ENCODE data around the gene PCARE.
"Not testable (repeated sequence)": the region's sequence is repeated elsewhere in the genome, so short reads cannot be mapped to it uniquely, and the experiment has no call there.

The PCARE gene

GRCh38 chr2:29074411-29074810, at the start of gene PCARE:
Gene PCARE, minus strand, starts transcription at chr2:29074523. Its CDS starts 262 bp downstream, at chr2:29074261.
- no peak for DNase-seq (ENCODE audit: low read depth)

DNA sequence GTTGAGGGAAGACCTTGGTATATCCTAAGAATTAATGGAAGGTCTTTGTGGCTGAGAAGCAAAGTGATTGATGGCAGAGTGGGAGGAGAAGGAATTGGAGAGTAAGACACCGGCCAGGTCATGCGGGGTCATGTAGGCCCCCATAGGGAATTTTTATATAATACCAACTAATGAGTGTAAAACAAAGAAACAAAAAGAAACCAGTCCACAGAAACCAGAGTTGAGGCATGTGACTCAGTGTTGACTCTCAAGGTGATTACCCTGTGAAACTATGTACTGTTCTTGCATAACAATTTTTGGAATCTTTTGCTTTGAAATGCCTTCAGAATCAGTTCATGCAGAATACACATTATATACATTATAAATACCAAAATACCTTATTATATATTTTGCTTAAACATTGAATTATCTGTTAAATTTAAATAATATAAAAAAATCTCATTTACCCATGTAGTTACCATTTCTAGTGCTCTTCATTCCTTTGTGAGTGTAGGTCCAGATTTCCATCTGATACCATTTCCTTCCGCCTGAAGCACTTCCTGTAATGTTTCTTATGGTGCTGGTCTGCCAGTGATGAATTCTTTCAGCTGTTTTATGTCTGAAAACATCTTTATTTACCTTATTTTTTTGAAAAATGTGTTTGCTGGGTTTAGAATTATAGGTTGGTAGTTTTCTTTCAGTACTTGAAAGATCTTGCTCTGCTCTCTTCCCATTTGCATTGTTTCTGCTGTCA, 49.5 kb upstream of the PCARE start:
- no peak for DNase-seq (ENCODE audit: low read depth)

DNA sequence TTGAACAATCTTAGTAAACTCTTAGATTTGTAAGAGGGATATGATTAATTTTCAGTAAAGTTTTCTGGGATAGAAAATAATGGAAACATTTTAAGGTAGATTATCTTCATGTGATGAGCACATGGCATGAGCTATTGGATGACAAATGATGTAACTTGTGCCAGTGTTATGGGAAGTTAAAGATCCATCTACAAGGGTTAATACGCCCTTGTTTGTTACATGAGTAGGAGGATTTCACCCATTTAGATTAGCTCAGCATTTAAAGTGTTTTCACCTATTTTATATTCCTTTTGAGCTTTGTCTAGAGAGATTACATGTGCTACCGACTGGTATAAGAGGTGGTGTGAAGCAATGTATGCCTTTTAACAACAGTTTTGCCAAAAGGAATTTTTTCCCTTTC, 46.5 kb upstream of the PCARE start:
- no peak for DNase-seq (ENCODE audit: low read depth)

DNA sequence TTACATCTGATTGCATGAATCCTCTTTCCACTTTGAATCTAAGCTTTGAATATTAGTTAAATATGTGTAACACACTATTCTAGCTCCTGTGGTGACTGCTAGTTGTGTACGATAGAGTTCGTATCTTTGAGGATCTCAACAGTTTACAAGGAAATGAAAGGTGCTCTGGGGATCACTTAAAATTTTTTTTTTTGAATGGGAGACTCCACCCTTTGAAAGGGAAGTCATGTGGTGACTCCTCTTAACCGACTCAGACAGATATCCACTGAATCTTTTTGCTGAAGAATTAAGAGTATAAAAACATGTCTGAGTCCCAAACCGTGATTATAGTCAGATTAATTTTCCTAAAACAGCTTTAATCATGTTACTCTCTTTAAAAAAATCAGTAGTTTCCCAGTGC, 44.9 kb upstream of the PCARE start:
- no peak for DNase-seq (ENCODE audit: low read depth)

DNA sequence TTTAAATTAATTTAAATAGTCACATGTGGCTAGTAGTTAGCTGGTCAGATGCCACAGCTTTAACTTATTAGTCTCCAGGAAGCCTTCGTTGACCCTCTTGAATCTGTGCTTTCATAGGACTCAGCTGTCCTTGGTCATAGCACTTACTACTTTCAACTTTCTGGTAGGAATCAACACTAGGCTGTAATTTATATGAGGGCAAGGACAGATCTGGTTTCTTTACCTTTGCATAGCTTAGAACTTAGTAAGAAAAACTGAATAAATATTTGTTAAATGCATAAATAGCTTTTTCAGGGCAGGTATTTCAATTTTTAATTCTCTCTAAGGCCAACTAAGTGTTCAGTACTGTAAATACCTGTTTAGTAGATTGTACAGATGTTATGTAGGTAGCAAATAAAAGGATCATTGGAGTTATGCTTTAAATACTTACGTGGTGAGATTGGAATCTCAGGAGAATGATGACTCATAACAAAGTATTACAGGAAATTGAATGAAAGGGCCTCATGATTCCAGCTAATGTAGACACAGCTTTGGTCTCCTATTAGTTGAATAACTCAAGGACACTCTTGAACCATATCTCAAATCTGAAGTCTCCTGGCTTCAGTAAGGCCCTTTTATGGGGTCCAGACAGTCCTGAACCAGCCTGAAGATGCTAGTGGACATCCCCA, 43.4 kb upstream of the PCARE start:
- DNase-seq (ENCODE audit: low read depth), result no peak

- peak; percentile 55 for DNase-seq (ENCODE audit: low read depth)
Measured at GRCh38 chr2:29115797-29116781, 41.8 kb upstream of the PCARE start.

DNA sequence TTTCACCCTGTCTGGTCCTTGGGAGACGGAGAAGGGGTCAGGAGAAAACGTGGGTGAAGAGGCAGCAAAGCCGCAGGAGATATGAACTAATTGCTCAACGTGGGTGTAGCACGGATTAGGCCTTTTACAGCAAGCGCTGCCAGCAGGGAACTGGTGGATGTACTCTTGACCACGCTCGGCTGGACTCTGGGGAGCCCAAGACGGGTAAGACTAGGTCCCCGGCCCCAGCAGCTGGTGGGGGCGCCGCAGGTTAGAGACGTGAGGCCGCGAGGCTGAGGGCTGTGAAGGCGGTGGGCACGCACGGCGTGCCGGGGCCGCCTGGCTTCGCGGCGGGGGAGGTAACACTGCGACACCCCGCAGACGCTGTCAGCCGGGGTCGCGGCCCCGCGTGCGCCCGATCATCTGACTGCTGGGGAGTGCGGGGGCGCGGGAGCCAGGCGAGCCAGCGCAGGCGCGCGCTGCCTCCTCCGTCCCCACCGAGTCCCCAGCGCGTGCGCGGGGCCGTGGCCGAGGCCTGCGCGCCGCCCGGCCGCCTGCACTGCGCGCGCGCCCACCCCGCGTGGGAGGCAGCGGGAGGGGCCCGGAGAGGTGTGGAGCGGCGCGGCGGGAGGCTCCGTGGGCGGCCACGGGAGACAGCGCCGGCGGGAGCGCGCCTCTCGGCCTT, 40.8 kb upstream of the PCARE start, which contains the start of gene CLIP4:
CLIP4 (plus strand) TSS at position 470 of the 664 bp plus-strand sequence. CDS start 5,974 bp downstream, outside the sequence.
- DNase-seq (ENCODE audit: low read depth), result peak; percentile 55

- DNase-seq (ENCODE audit: low read depth), result no peak
Measured at GRCh38 chr2:29114586-29114945, 40.2 kb upstream of the PCARE start.

DNA sequence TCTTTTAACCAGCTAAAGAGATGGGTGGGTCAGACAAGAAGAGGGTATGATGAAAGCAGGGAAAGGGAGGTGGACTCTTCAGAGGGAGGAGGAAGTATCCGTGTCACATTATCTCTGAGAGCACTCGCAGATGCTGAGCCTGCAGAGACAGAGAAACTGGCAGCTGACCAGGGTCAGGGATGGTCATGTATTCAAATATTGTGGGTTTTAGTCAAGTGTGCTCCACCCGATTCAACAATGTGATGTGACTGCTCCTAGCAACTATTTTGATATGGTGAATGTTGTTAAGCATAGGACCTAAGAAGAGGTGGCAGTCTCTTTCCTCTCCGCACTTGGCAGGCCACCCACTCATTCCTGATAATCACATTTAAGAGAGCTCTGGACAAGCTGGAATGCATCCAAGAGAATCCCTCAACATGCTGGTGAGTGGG, 39.6 kb upstream of the PCARE start:
- no peak for DNase-seq (ENCODE audit: low read depth)

- DNase-seq (ENCODE audit: low read depth), result no peak
Measured at GRCh38 chr2:29113027-29113686, 38.8 kb upstream of the PCARE start.

- no peak for DNase-seq (ENCODE audit: low read depth)
Measured at GRCh38 chr2:29112379-29112778, 38.1 kb upstream of the PCARE start.

GRCh38 chr2:29110916-29111535, 36.7 kb upstream of the PCARE start:
- no peak for DNase-seq (ENCODE audit: low read depth)

GRCh38 chr2:29109246-29109645, 34.9 kb upstream of the PCARE start:
- DNase-seq (ENCODE audit: low read depth), result no peak

- DNase-seq (ENCODE audit: low read depth), result no peak
Measured at GRCh38 chr2:29108225-29108624, 33.9 kb upstream of the PCARE start.

DNA sequence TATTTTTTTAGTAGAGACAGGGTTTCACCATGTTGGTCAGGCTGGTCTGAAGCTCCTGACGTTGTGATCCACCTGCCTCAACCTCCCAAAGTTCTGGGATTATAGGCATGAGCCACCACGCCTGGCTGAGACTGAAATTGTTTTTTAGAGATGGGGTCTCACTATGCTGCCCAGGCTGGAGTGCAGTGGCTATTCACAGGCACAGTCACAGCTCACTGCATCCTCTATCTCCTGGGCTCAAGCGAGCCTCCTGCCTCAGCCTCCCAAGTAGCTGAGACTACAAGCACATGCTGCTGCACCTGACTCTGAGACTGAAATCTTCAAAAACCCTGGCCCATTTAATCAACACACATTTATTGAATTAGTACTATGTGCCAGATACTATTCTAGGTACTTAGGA, 33.2 kb upstream of the PCARE start:
- not testable (repeated sequence) for DNase-seq (ENCODE audit: low read depth)

DNA sequence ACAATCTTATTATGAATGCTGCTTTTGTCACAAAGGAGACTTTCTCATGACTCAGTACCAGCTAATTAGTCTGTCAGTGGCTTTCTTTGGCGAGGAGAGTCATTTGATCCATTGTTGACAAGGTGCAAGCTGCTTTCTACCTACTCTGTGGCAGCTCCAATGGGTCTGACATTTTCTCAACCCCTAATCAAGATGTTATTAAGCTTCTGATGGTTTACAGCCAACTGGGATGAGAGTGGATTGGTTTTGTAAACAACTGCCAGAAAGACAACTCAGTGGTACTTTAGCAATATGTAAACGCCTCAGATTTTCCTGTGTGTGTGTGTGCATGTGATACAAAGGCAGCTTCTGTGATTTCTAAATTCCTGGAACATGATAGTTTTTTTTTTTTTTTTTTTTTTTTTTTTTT, 32.7 kb upstream of the PCARE start:
- DNase-seq (ENCODE audit: low read depth), result no peak

GRCh38 chr2:29106256-29106655, 31.9 kb upstream of the PCARE start:
- DNase-seq (ENCODE audit: low read depth), result no peak

DNA sequence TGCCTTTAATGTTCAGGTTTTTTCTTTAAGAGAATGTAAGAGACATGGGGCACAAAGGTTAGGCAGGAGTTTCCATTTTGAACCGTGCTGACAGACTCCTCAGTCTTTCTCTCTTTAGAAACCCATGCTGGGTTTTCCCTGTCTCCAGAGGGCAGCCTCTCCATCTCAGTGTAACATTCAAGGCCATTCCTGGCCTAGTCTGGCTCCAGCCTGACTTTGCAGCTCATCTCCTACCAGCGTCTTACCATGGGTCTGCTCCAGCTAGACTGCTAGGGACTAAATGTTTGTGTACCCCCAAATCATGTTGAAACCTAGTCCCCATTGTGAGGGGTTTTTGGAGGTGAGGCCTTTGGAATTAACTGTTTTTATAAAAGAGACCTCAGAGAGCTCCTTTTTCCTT, 31.1 kb upstream of the PCARE start:
- no peak for DNase-seq (ENCODE audit: low read depth)

DNA sequence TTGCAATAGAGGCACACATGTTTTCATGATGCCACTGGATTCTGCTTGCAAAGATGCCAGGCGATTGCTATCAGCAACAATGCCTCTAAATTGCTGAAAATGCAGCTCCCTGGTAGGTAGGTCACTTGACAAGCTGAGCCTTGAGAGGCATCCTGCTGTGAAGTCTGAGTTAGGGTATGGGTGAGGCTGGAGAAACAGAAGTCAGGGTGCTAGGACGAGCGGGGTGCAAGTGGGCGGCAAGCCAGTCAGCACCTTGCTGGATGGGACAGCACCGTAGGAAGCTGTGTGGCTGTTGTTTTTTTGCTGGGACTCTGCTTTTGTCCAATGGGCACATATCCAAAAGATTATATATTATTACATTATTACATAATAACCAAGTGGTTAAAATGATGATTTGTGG, 30.4 kb upstream of the PCARE start:
- DNase-seq (ENCODE audit: low read depth), result no peak

DNA sequence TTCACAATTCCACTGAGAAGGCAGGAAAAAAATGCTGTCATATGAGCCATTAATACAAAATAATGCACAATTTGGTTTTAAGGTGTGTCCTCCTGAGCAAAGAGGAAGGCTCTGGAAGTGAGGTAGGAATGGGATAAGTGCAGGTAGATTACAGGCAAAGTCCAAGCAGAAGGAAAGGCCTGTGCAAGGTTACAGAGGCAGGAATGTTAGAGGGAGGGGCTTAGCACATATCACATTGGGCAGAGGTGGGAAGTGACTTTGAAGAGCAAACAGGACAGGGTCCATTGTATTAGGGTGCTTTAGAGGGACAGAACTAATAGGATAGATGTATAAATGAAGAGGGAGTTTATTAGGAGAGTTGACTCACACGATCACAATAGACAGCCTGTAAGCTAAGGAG, 26.2 kb upstream of the PCARE start:
- DNase-seq (ENCODE audit: low read depth), result no peak

DNA sequence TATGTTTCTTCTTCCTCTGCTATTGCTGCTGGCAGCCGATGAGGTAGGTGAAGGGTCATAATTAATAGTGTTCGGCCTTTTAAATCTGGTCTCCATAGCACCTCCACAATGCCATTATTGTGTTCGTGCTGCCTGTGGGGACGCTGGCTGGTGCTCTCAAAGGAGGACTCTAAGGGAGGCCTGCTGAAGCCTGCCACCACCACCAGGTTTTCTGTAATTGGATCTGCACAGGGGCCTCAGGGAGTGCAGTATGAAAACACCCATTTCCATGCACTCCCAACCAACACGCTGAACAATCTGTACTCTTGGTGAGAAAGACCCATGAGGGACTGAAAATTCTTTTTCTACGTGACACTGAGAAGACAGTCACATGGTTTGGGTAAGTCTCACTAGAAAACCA, 23.2 kb upstream of the PCARE start:
- DNase-seq (ENCODE audit: low read depth), result no peak

Data from T-helper 22 cell (primary cell).